Esophagus squamous epithelium (tissue), 5 donors: ENCODE measurements around the gene PDE2A. TPM values are rescaled to one million over a fixed set of nuclear protein-coding genes. Genes with fewer than 3 reads are reported as not detected.

Experiments used
- DNase-seq: peaks from one replicate; lab custom pipeline; 2025; lab: John Stamatoyannopoulos, UW
- H3K27ac ChIP-seq, 4 donors: fragments of 200-600 bp; sonication (generic); one replicate each; pipeline ENCODE4 v1.5.1; 2016 to 2019; ENCODE audit warnings: mild to moderate bottlenecking in 1 of 4
- H3K27me3 ChIP-seq, 4 donors: fragments of 200-600 bp; sonication (generic); 1 replicate in 3 of 4; 2 replicates in 1 of 4; pipeline versions ENCODE4 v1.5.1 to v1.6.0; 2017 to 2021; ENCODE audit warnings: antibody characterized with exemption in 1 of 4
- H3K36me3 ChIP-seq, 3 donors: fragments of 200-600 bp; sonication (generic); one replicate each; pipeline ENCODE4 v1.5.1; 2016 to 2019
- H3K4me1 ChIP-seq, 3 donors: fragments of 200-600 bp; sonication (generic); one replicate each; pipeline ENCODE4 v1.5.1; 2017 to 2019
- H3K4me3 ChIP-seq, 4 donors: fragments of 200-600 bp; sonication (generic); 1 replicate in 3 of 4; 2 replicates in 1 of 4; pipeline ENCODE4 v1.5.1; 2016 to 2019; ENCODE audit warnings: mild to moderate bottlenecking in 2 of 4, moderate library complexity in 1 of 4
- H3K9me3 ChIP-seq, 3 donors: fragments of 200-600 bp; sonication (generic); one replicate each; pipeline ENCODE4 v1.5.1; 2016 to 2019
- CTCF ChIP-seq, 6 experiments: fragments of 450-650 bp in 4 of 6; fragments of 200-600 bp in 2 of 6; sonication (generic) in 2 of 6; IDR thresholded peaks; one replicate each; pipeline ENCODE4 v1.5.1; 2016 to 2019; ENCODE audit warnings: antibody characterized with exemption in 6 of 6, mild to moderate bottlenecking in 4 of 6, moderate library complexity in 4 of 6
- POLR2A ChIP-seq, 4 donors: fragments of 450-650 bp; IDR thresholded peaks; one replicate each; pipeline ENCODE4 v1.6.1; 2017; ENCODE audit warnings: antibody characterized with exemption in 4 of 4, mild to moderate bottlenecking in 4 of 4, moderate library complexity in 3 of 4
- WGBS, 2 donors: methylation state at CpG; one replicate each; pipeline ENCODE4 v1.1.5; 2018; 5-methylcytosine and 5-hydroxymethylcytosine counted together
- intact Hi-C: fragments of 100-400 bp; cut with DNase I; formaldehyde crosslinking; loops from one replicate; pipeline ENCODE4 v1.15.0; 2022
- total RNA-seq, 4 donors: library from RNA; depleted of rRNA; stranded (reverse); fragments of >200 nt; gene quantifications; one replicate each; pipeline ENCODE4 v1.1.0, GENCODE V29; 2016
- donor health status: DM: yes; HTN: yes; CAD: no.

PDE2A gene
- total RNA-seq, 4 donors from 2014 or later = 5.6 to 38.3 (median 12.9) TPM

- intact Hi-C loops = loop anchor here (10.0 kb wide), 1 partner anchor 67 kb away; no protein-coding TSS in a partner anchor
- DNase-seq = no peak
- H3K9me3 ChIP-seq = no peaks in the 10 kb centered on the region
- WGBS, 2 donors = 84 to 95% methylated on average over 5 of the region's 5 CpGs
- H3K27me3 ChIP-seq = peaks cover 0 to 7% (median 0%) of the 10 kb centered on the region in 4 donors
- no peaks in the 10 kb centered on the region for H3K36me3 ChIP-seq
- no peak overlapping the region for H3K27ac ChIP-seq
- no peak overlapping the region for H3K4me3 ChIP-seq
- no peaks in the 10 kb centered on the region for H3K4me1 ChIP-seq
- TF ChIP-seq CTCF (IDR thresholded peaks at IDR 0.05) (no peak), POLR2A (IDR thresholded peaks at IDR 0.05) (no peak)
Observed at GRCh38 chr11:72551571-72551970, 122.7 kb downstream of the PDE2A start.

- H3K36me3 ChIP-seq = no peaks in the 10 kb centered on the region
- DNase-seq = no peak
- H3K4me3 ChIP-seq = no peak overlapping the region
- no peak overlapping the region for H3K27ac ChIP-seq
- TF ChIP-seq CTCF (IDR thresholded peaks at IDR 0.05) (no peak), POLR2A (IDR thresholded peaks at IDR 0.05) (no peak)
- H3K4me1 ChIP-seq = no peaks in the 10 kb centered on the region
- intact Hi-C loops = no loop called here
- H3K9me3 ChIP-seq = no peaks in the 10 kb centered on the region
- H3K27me3 ChIP-seq = peaks cover 0 to 13% (median 0%) of the 10 kb centered on the region in 4 donors
- WGBS, 2 donors = 66 to 72% methylated on average over 6 of the region's 6 CpGs
Observed at GRCh38 chr11:72548463-72548862, 125.8 kb downstream of the PDE2A start.

- Histone ChIP-seq H3K27ac (no peak overlapping the region), H3K36me3 (no peaks in the 10 kb centered on the region), H3K9me3 (no peaks in the 10 kb centered on the region), H3K27me3 (peaks cover 0 to 29% (median 0%) of the 10 kb centered on the region in 4 donors), H3K4me3 (no peak overlapping the region), H3K4me1 (no peaks in the 10 kb centered on the region)
- DNase-seq = no peak
- TF ChIP-seq POLR2A (IDR thresholded peaks at IDR 0.05) (no peak), CTCF (IDR thresholded peaks at IDR 0.05) (no peak)
- intact Hi-C loops = no loop called here
- WGBS, 2 donors = 66 to 80% methylated on average over 9 of the region's 9 CpGs
Observed at GRCh38 chr11:72546866-72547265, 127.4 kb downstream of the PDE2A start.

GRCh38 chr11:72544589-72544988, 129.6 kb downstream of the PDE2A start:
- H3K36me3 ChIP-seq = no peaks in the 10 kb centered on the region
- H3K27ac ChIP-seq = no peak overlapping the region
- no peak for DNase-seq
- H3K4me3 ChIP-seq = no peak overlapping the region
- WGBS, 2 donors = 79 to 87% methylated on average over 4 of the region's 4 CpGs
- no peak for TF ChIP-seq POLR2A (IDR thresholded peaks at IDR 0.05)
- TF ChIP-seq CTCF (IDR thresholded peaks at IDR 0.05) = no peak
- H3K27me3 ChIP-seq = peaks cover 0 to 50% (median 0%) of the 10 kb centered on the region in 4 donors
- intact Hi-C loops = no loop called here
- no peaks in the 10 kb centered on the region for H3K9me3 ChIP-seq
- H3K4me1 ChIP-seq = no peaks in the 10 kb centered on the region

- Histone ChIP-seq H3K36me3 (no peaks in the 10 kb centered on the region), H3K4me1 (no peaks in the 10 kb centered on the region), H3K27ac (no peak overlapping the region), H3K9me3 (no peaks in the 10 kb centered on the region), H3K4me3 (no peak overlapping the region), H3K27me3 (peaks cover 0 to 54% (median 0%) of the 10 kb centered on the region in 4 donors)
- intact Hi-C loops = no loop called here
- TF ChIP-seq POLR2A (IDR thresholded peaks at IDR 0.05) (no peak), CTCF (IDR thresholded peaks at IDR 0.05) (no peak)
- DNase-seq = no peak
- WGBS, 2 donors = 88 to 90% methylated on average over 4 to 6 of the region's 6 CpGs
Observed at GRCh38 chr11:72543849-72544542, 130.2 kb downstream of the PDE2A start.
